Measurements from ENCODE around the gene CHL1. TPM values are rescaled to one million over a fixed set of nuclear protein-coding genes. Genes with fewer than 3 reads are reported as not detected.

Gene CHL1
- total and polyA plus RNA-seq, 2 experiments from 2014 or later = 0.24 TPM; not detected in 1

- H3K4me3 ChIP-seq = no peak overlapping the region
- no peak overlapping the region for H3K27ac ChIP-seq
- no peak for TF ChIP-seq CTCF (IDR thresholded peaks at IDR 0.05; ENCODE audit: low read depth, low read length)
- no peaks in the 10 kb centered on the region for H3K4me1 ChIP-seq (ENCODE audit: low read depth)
- DNase-seq (ENCODE audit: low read depth in 1 of 2, low spot score in 1 of 2) = no peak
- H3K27me3 ChIP-seq = no peaks in the 10 kb centered on the region
- H3K9me3 ChIP-seq (ENCODE audit: low read depth) = no peaks in the 10 kb centered on the region
- no peaks in the 10 kb centered on the region for H3K36me3 ChIP-seq
Observed at GRCh38 chr3:330494-331115, 134.0 kb downstream of the CHL1 start.

- Histone ChIP-seq H3K36me3 (no peaks in the 10 kb centered on the region), H3K4me3 (no peak overlapping the region), H3K4me1 (ENCODE audit: low read depth) (no peaks in the 10 kb centered on the region), H3K9me3 (ENCODE audit: low read depth) (no peaks in the 10 kb centered on the region), H3K27me3 (no peaks in the 10 kb centered on the region), H3K27ac (no peak overlapping the region)
- TF ChIP-seq CTCF (IDR thresholded peaks at IDR 0.05; ENCODE audit: low read depth, low read length) = no peak
- DNase-seq (ENCODE audit: low read depth in 1 of 2, low spot score in 1 of 2) = no peak
Observed at GRCh38 chr3:331881-332280, 135.3 kb downstream of the CHL1 start.

- no peak overlapping the region for H3K4me3 ChIP-seq
- H3K36me3 ChIP-seq = no peaks in the 10 kb centered on the region
- no peaks in the 10 kb centered on the region for H3K27me3 ChIP-seq
- no peaks in the 10 kb centered on the region for H3K9me3 ChIP-seq (ENCODE audit: low read depth)
- DNase-seq (ENCODE audit: low read depth in 1 of 2, low spot score in 1 of 2) = no peak
- TF ChIP-seq CTCF (IDR thresholded peaks at IDR 0.05; ENCODE audit: low read depth, low read length) = no peak
- no peaks in the 10 kb centered on the region for H3K4me1 ChIP-seq (ENCODE audit: low read depth)
- H3K27ac ChIP-seq = no peak overlapping the region
Observed at GRCh38 chr3:332701-333100, 136.1 kb downstream of the CHL1 start.

GRCh38 chr3:335240-335639, 138.7 kb downstream of the CHL1 start:
- TF ChIP-seq CTCF (IDR thresholded peaks at IDR 0.05; ENCODE audit: low read depth, low read length) = no peak
- Histone ChIP-seq H3K27me3 (no peaks in the 10 kb centered on the region), H3K36me3 (no peaks in the 10 kb centered on the region), H3K4me3 (no peak overlapping the region), H3K27ac (no peak overlapping the region), H3K9me3 (ENCODE audit: low read depth) (no peaks in the 10 kb centered on the region), H3K4me1 (ENCODE audit: low read depth) (no peaks in the 10 kb centered on the region)
- no peak for DNase-seq (ENCODE audit: low read depth in 1 of 2, low spot score in 1 of 2)

GRCh38 chr3:339351-339750, 142.8 kb downstream of the CHL1 start:
- H3K9me3 ChIP-seq (ENCODE audit: low read depth) = no peaks in the 10 kb centered on the region
- TF ChIP-seq CTCF (IDR thresholded peaks at IDR 0.05; ENCODE audit: low read depth, low read length) = no peak
- no peak overlapping the region for H3K27ac ChIP-seq
- no peaks in the 10 kb centered on the region for H3K36me3 ChIP-seq
- no peaks in the 10 kb centered on the region for H3K4me1 ChIP-seq (ENCODE audit: low read depth)
- DNase-seq (ENCODE audit: low read depth in 1 of 2, low spot score in 1 of 2) = no peak
- H3K27me3 ChIP-seq = no peaks in the 10 kb centered on the region
- no peak overlapping the region for H3K4me3 ChIP-seq
